ENCODE results near the gene DCP1A.
"Not testable (repeated sequence)": the region's sequence is repeated elsewhere in the genome, so short reads cannot be mapped to it uniquely, and the experiment has no call there.

DCP1A gene

GRCh38 chr3:53328746-53329145, 18.6 kb downstream of the DCP1A start:
- no peak for DNase-seq (ENCODE audit: low read depth)

GRCh38 chr3:53327986-53328385, 19.4 kb downstream of the DCP1A start:
- not testable (repeated sequence) for DNase-seq (ENCODE audit: low read depth)

- DNase-seq (ENCODE audit: low read depth) = no peak
Observed at GRCh38 chr3:53324105-53324504, 23.2 kb downstream of the DCP1A start.

- DNase-seq (ENCODE audit: low read depth) = no peak
Observed at GRCh38 chr3:53320697-53321096, 26.6 kb downstream of the DCP1A start.

GRCh38 chr3:53318522-53318921, 28.8 kb downstream of the DCP1A start:
- no peak for DNase-seq (ENCODE audit: low read depth)

GRCh38 chr3:53312832-53313231, 34.5 kb downstream of the DCP1A start:
- DNase-seq (ENCODE audit: low read depth) = no peak

GRCh38 chr3:53311882-53312281, 35.5 kb downstream of the DCP1A start:
- no peak for DNase-seq (ENCODE audit: low read depth)

GRCh38 chr3:53303957-53304356, 43.4 kb downstream of the DCP1A start:
- DNase-seq (ENCODE audit: low read depth) = no peak

GRCh38 chr3:53303549-53303948, 43.8 kb downstream of the DCP1A start:
- no peak for DNase-seq (ENCODE audit: low read depth)

GRCh38 chr3:53300826-53301225, 46.5 kb downstream of the DCP1A start:
- DNase-seq (ENCODE audit: low read depth) = no peak

GRCh38 chr3:53299611-53300023, 47.7 kb downstream of the DCP1A start:
- DNase-seq (ENCODE audit: low read depth) = not testable (repeated sequence)

GRCh38 chr3:53295410-53295809, 51.9 kb downstream of the DCP1A start:
- DNase-seq (ENCODE audit: low read depth) = no peak

- no peak for DNase-seq (ENCODE audit: low read depth)
Observed at GRCh38 chr3:53293867-53294266, 53.5 kb downstream of the DCP1A start.

GRCh38 chr3:53288214-53288613, 59.1 kb downstream of the DCP1A start:
- DNase-seq (ENCODE audit: low read depth) = no peak

GRCh38 chr3:53287131-53287629, 60.2 kb downstream of the DCP1A start:
- no peak for DNase-seq (ENCODE audit: low read depth)

GRCh38 chr3:53286727-53287126, 60.6 kb downstream of the DCP1A start:
- no peak for DNase-seq (ENCODE audit: low read depth)

- DNase-seq (ENCODE audit: low read depth) = no peak
Observed at GRCh38 chr3:53282581-53282980, 64.8 kb downstream of the DCP1A start.

GRCh38 chr3:53278667-53279066, 68.7 kb downstream of the DCP1A start:
- no peak for DNase-seq (ENCODE audit: low read depth)

GRCh38 chr3:53274938-53275605, 72.3 kb downstream of the DCP1A start:
- DNase-seq (ENCODE audit: low read depth) = no peak

GRCh38 chr3:53273146-53273670, 74.1 kb downstream of the DCP1A start:
- DNase-seq (ENCODE audit: low read depth) = no peak

GRCh38 chr3:53269888-53270880, 77.2 kb downstream of the DCP1A start:
- no peak for DNase-seq (ENCODE audit: low read depth)

- DNase-seq (ENCODE audit: low read depth) = not testable (repeated sequence)
Observed at GRCh38 chr3:53269193-53269592, 78.2 kb downstream of the DCP1A start.

GRCh38 chr3:53267766-53268165, 79.6 kb downstream of the DCP1A start:
- no peak for DNase-seq (ENCODE audit: low read depth)
